Stimulated activated CD4-positive, alpha-beta T cell treated with anti-CD3 and anti-CD28 coated beads, Interleukin-2, amount 100 ng/mL, for 4 hours (primary cell): ENCODE measurements around the gene UBXN11.
"Not testable (repeated sequence)": the region's sequence is repeated elsewhere in the genome, so short reads cannot be mapped to it uniquely, and the experiment has no call there.

Source experiments
- DNase-seq: peaks from one replicate; pipeline ENCODE4 v3.0.0-alpha.2; 2020; ENCODE audit warnings: low read depth

Gene UBXN11

GRCh38 chr1:26336477-26337205 is 30.2 kb upstream of the UBXN11 start:
- peak; percentile 85 for DNase-seq

GRCh38 chr1:26335774-26336476 is 29.5 kb upstream of the UBXN11 start:
- no peak for DNase-seq

GRCh38 chr1:26333312-26333711 is 26.9 kb upstream of the UBXN11 start:
- not testable (repeated sequence) for DNase-seq

GRCh38 chr1:26330276-26330675 is 23.8 kb upstream of the UBXN11 start:
- DNase-seq = no peak

- not testable (repeated sequence) for DNase-seq
Measured at GRCh38 chr1:26329380-26329779, 22.9 kb upstream of the UBXN11 start.

GRCh38 chr1:26328597-26328996 is 22.2 kb upstream of the UBXN11 start:
- DNase-seq = no peak

- DNase-seq = no peak
Measured at GRCh38 chr1:26327956-26328362, 21.5 kb upstream of the UBXN11 start.

- DNase-seq = no peak
Measured at GRCh38 chr1:26324550-26324949, 18.1 kb upstream of the UBXN11 start.

GRCh38 chr1:26323382-26323781 is 16.9 kb upstream of the UBXN11 start:
- DNase-seq = no peak

- DNase-seq = no peak
Measured at GRCh38 chr1:26322042-26322331, 15.6 kb upstream of the UBXN11 start.

GRCh38 chr1:26321315-26322041 is 15.0 kb upstream of the UBXN11 start:
- peak; percentile 91 for DNase-seq

- DNase-seq = no peak
Measured at GRCh38 chr1:26320896-26321295, 14.5 kb upstream of the UBXN11 start.

GRCh38 chr1:26318338-26319064 is 12.1 kb upstream of the UBXN11 start:
- no peak for DNase-seq

- peak; percentile 73 for DNase-seq
Measured at GRCh38 chr1:26317612-26318337, 11.3 kb upstream of the UBXN11 start, which contains the start of gene CD52. Gene CD52, plus strand, starts transcription at chr1:26317958. Its CDS starts 60 bp downstream, at chr1:26318018.

- no peak for DNase-seq
Measured at GRCh38 chr1:26317146-26317545, 10.7 kb upstream of the UBXN11 start.

GRCh38 chr1:26315874-26316850 is 9.7 kb upstream of the UBXN11 start:
- DNase-seq = no peak

GRCh38 chr1:26314501-26314900 is 8.1 kb upstream of the UBXN11 start:
- DNase-seq = no peak

- DNase-seq = not testable (repeated sequence)
Measured at GRCh38 chr1:26307966-26308899, 1.8 kb upstream of the UBXN11 start.

GRCh38 chr1:26307363-26307781 is 936 bp upstream of the UBXN11 start:
- no peak for DNase-seq
